OCI-LY7 (cell line): ENCODE data around the gene H1-8. TPM values are rescaled to one million over a fixed set of nuclear protein-coding genes. Genes with fewer than 3 reads are reported as not detected.

Source experiments
- BruUV-seq: library from RNA; stranded (reverse); fragments of 400-500 nt; replicated peaks from 2 replicates; lab custom pipeline; 2021; lab: Mats Ljungman, UMichigan
- CTCF ChIA-PET: fragments of 300-600 bp; sonication (Branson Sonifier 250); formaldehyde crosslinking; loops from one replicate; lab custom pipeline; 2022; ENCODE audit warnings: antibody characterized with exemption; ENCODE audit not compliant: unreplicated experiment; lab: Charles Lee
- POLR2A ChIA-PET: fragments of 300-600 bp; sonication (Branson Sonifier 250); formaldehyde crosslinking; loops from one replicate; lab custom pipeline; 2022; ENCODE audit warnings: antibody characterized with exemption; lab: Charles Lee
- DNase-seq: peaks from one replicate; pipeline ENCODE4 v3.0.0-alpha.2; 2015; ENCODE audit warnings: low spot score
- H2AFZ ChIP-seq: fragments of 200-600 bp; sonication (generic), shearing (Covaris generic); 2 replicates; pipeline ENCODE4 v1.6.1; 2014; ENCODE audit warnings: mild to moderate bottlenecking, antibody characterized with exemption, low read length, moderate library complexity
- H3K27ac ChIP-seq: fragments of 200-600 bp; sonication (generic); 2 replicates; pipeline ENCODE4 v1.5.1; 2014; ENCODE audit warnings: mixed run types, low read depth, mild to moderate bottlenecking, moderate library complexity, low read length, inconsistent platforms; ENCODE audit not compliant: poor library complexity, severe bottlenecking
- H3K36me3 ChIP-seq: fragments of 200-600 bp; sonication (generic); 2 replicates; pipeline ENCODE4 v1.6.1; 2014; ENCODE audit warnings: mild to moderate bottlenecking, antibody characterized with exemption, low read length, moderate library complexity, mixed read lengths; ENCODE audit not compliant: insufficient read depth
- H3K4me1 ChIP-seq: fragments of 200-600 bp; sonication (generic); 2 replicates; pipeline ENCODE4 v1.5.1; 2014; ENCODE audit warnings: mild to moderate bottlenecking, low read length; ENCODE audit not compliant: insufficient read depth, poor library complexity, severe bottlenecking
- H3K4me2 ChIP-seq: fragments of 200-600 bp; sonication (generic); 2 replicates; pipeline ENCODE4 v1.6.1; 2014; ENCODE audit warnings: mild to moderate bottlenecking, low read length
- H3K4me3 ChIP-seq: fragments of 200-600 bp; sonication (generic); 2 replicates; pipeline ENCODE4 v1.5.1; 2014; ENCODE audit warnings: mild to moderate bottlenecking, low read depth, low read length; ENCODE audit not compliant: poor library complexity, severe bottlenecking
- H3K79me2 ChIP-seq: fragments of 200-600 bp; sonication (generic); 2 replicates; pipeline ENCODE4 v1.6.1; 2016; ENCODE audit warnings: low read depth, mild to moderate bottlenecking, low read length, moderate library complexity, mixed read lengths; ENCODE audit not compliant: insufficient read depth
- H3K9me2 ChIP-seq: fragments of 200-600 bp; sonication (generic); 2 replicates; pipeline ENCODE4 v1.6.1; 2016; ENCODE audit warnings: mild to moderate bottlenecking, low read length, mixed read lengths; ENCODE audit not compliant: insufficient read depth
- H3K9me3 ChIP-seq: fragments of 200-600 bp; sonication (generic); 2 replicates; pipeline ENCODE4 v1.6.1; 2014; ENCODE audit warnings: mild to moderate bottlenecking, mixed run types, low read length, mixed read lengths
- H4K20me1 ChIP-seq: fragments of 200-600 bp; sonication (generic); 2 replicates; pipeline ENCODE4 v1.6.1; 2014; ENCODE audit warnings: mild to moderate bottlenecking, antibody characterized with exemption, low read length, moderate library complexity, mixed read lengths; ENCODE audit not compliant: insufficient read depth
- EZH2phosphoT487 ChIP-seq: fragments of 200-600 bp; sonication (generic); IDR thresholded peaks from 2 replicates; pipeline ENCODE4 v1.6.1; 2018; ENCODE audit warnings: low read depth, borderline replicate concordance, mild to moderate bottlenecking, mixed run types, antibody characterized with exemption, low read length, moderate library complexity, mixed read lengths
- intact Hi-C: fragments of 100-400 bp; cut with micrococcal nuclease; formaldehyde crosslinking; loops from one replicate; pipeline ENCODE4 v1.10.0; 2022; ENCODE audit not compliant: unreplicated experiment
- total RNA-seq, 2 experiments: library from RNA; depleted of rRNA in 1 of 2; stranded (reverse); fragments of >200 nt in 1 of 2; shearing (Covaris generic) in 1 of 2; gene quantifications; 2 replicates each; pipeline ENCODE4 v1.2.3, GENCODE V29; 2014 to 2022
- TF ChIP-seq, protein P1 (sequence below): fragments of 200-600 bp; sonication (generic); conservative IDR thresholded peaks from 2 replicates; pipeline ENCODE4 v1.5.1; 2014; ENCODE audit warnings: mild to moderate bottlenecking, antibody characterized with exemption, low read length, moderate library complexity, mixed read lengths

H1-8 gene
- total RNA-seq, 2 experiments from 2014 or later, result not detected

GRCh38 chr3:129561619-129562248 is 18.8 kb downstream of the H1-8 start:
- POLR2A ChIA-PET, result interaction anchor here (0.6 kb wide), 1 partner anchor 416 kb away, joined by 5 read pairs; no protein-coding TSS in a partner anchor
- Histone ChIP-seq H2AFZ (no peak overlapping the region), H4K20me1 (no peaks in the 10 kb centered on the region), H3K9me3 (no peaks in the 10 kb centered on the region), H3K4me3 (no peak overlapping the region), H3K9me2 (no peaks in the 10 kb centered on the region), H3K4me2 (no peak overlapping the region), H3K4me1 (peaks cover 35% of the 10 kb centered on the region), H3K79me2 (no peaks in the 10 kb centered on the region), H3K27ac (no peak overlapping the region), H3K36me3 (no peaks in the 10 kb centered on the region)
- intact Hi-C loops, result no loop called here
- BruUV-seq, result no TSS peak
- no peak for TF ChIP-seq EZH2phosphoT487
- DNase-seq, result no peak
- CTCF ChIA-PET, result no interaction called here

DNA sequence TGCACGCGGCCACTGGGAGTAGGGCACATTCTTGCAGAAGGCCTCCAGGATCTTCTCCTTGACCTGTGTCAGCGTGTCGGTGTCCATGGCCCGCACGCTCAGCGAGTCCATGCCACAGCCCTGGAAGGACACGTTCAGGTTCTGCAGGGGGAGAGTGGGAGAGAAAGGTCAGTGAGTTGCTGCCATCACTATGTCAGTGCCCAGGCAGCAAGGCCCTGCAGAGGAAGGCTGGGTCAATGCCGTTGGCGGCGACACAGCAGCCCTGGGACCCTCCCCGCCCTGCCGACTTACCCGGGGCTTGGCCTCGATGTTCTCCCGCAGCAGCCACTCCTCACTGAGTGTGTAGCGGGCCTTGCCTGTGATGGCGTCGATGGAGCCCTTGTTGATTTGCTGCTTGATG is 19.8 kb downstream of the H1-8 start:
- intact Hi-C loops, result no loop called here
- POLR2A ChIA-PET, result interaction anchor here (0.6 kb wide), 1 partner anchor 187 kb away, joined by 4 read pairs; no protein-coding TSS in a partner anchor

DNA sequence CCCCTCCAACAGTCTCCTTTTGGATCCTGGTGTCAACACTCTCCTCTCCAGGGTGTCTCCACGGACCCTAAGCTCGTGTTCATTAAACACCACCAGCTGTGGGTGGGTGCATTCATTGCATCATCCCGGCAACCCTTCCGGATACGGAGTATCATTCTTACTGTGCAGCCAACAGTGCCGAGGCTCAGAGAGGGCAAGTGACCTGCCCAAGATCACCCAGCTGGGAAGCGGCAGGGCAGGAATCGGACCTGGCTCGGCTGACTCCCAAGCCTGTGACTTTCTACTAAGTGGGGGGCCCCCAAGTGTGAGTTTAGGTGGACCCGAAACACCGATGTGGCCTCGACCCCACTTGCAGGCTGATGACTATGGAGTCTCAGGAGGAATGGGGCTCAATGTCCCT is 20.4 kb downstream of the H1-8 start:
- POLR2A ChIA-PET, result interaction anchor here (0.6 kb wide), 1 partner anchor 188 kb away, joined by 4 read pairs; no protein-coding TSS in a partner anchor
- intact Hi-C loops, result no loop called here
- TF ChIP-seq, protein P1, sequence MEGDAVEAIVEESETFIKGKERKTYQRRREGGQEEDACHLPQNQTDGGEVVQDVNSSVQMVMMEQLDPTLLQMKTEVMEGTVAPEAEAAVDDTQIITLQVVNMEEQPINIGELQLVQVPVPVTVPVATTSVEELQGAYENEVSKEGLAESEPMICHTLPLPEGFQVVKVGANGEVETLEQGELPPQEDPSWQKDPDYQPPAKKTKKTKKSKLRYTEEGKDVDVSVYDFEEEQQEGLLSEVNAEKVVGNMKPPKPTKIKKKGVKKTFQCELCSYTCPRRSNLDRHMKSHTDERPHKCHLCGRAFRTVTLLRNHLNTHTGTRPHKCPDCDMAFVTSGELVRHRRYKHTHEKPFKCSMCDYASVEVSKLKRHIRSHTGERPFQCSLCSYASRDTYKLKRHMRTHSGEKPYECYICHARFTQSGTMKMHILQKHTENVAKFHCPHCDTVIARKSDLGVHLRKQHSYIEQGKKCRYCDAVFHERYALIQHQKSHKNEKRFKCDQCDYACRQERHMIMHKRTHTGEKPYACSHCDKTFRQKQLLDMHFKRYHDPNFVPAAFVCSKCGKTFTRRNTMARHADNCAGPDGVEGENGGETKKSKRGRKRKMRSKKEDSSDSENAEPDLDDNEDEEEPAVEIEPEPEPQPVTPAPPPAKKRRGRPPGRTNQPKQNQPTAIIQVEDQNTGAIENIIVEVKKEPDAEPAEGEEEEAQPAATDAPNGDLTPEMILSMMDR, result no peak

More for the DNA sequence above, 19.8 kb downstream of the H1-8 start:
- DNase-seq, result no peak
- no TSS peak for BruUV-seq
- Histone ChIP-seq H3K79me2 (no peaks in the 10 kb centered on the region), H4K20me1 (no peaks in the 10 kb centered on the region), H3K4me3 (no peak overlapping the region), H3K27ac (no peak overlapping the region), H3K4me1 (peaks cover 33% of the 10 kb centered on the region), H3K9me2 (no peaks in the 10 kb centered on the region), H3K4me2 (no peak overlapping the region), H2AFZ (no peak overlapping the region), H3K36me3 (no peaks in the 10 kb centered on the region), H3K9me3 (no peaks in the 10 kb centered on the region)
- TF ChIP-seq, protein P1, result no peak
- no peak for TF ChIP-seq EZH2phosphoT487
- CTCF ChIA-PET, result no interaction called here

More for the DNA sequence above, 20.4 kb downstream of the H1-8 start:
- no peak overlapping the region for H3K4me2 ChIP-seq
- no TSS peak for BruUV-seq
- no peak overlapping the region for H3K27ac ChIP-seq
- H3K4me1 ChIP-seq, result peaks cover 27% of the 10 kb centered on the region
- CTCF ChIA-PET, result no interaction called here
- H3K9me2 ChIP-seq, result no peaks in the 10 kb centered on the region
- DNase-seq, result no peak
- H3K4me3 ChIP-seq, result no peak overlapping the region
- H4K20me1 ChIP-seq, result no peaks in the 10 kb centered on the region
- no peaks in the 10 kb centered on the region for H3K79me2 ChIP-seq
- H2AFZ ChIP-seq, result no peak overlapping the region
- H3K9me3 ChIP-seq, result no peaks in the 10 kb centered on the region
- no peaks in the 10 kb centered on the region for H3K36me3 ChIP-seq
